ENCODE data around the gene ELAC1.

GRCh38 chr18:51025512-51025911 lies 57.7 kb downstream of the ELAC1 start:
- no peak for TF ChIP-seq YY1 (IDR thresholded peaks at IDR 0.05; ENCODE audit: low read depth)
- TF ChIP-seq CREB1 (IDR thresholded peaks at IDR 0.05; ENCODE audit: low read depth): no peak
- no peak for TF ChIP-seq EGR1 (IDR thresholded peaks at IDR 0.05)

Measured in Ishikawa (cell line).